Activated naive CD4-positive, alpha-beta T cell treated with anti-CD3 and anti-CD28 coated beads, Interleukin-2, amount 50 U/mL, for 16 hours (primary cell): Measurements from ENCODE around the gene ATP5F1D.
A peak's percentile ranks its signal among the peaks of the same experiment; 100 is the strongest.

Source experiments
- DNase-seq: peaks from one replicate; pipeline ENCODE4 v3.0.0-alpha.2; 2020

The ATP5F1D gene

GRCh38 chr19:1259876-1260748 is 18.6 kb downstream of the ATP5F1D start:
- DNase-seq: peak; percentile 47

GRCh38 chr19:1260749-1261537 is 19.4 kb downstream of the ATP5F1D start:
- peak; percentile 97 for DNase-seq

DNA sequence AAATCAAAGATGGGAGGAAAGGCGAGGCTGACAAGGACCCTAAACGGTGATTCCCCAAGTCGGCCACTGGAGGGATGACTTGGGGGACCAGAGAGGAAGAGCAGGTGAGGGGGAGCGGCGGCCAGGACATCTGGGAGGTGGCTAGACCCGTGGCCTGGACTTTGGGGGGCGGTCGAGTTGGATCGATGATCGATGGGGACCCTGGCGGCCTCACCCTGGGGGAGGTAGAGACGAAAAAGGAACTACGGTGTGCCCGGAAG is 19.9 kb downstream of the ATP5F1D start:
- DNase-seq: no peak

- DNase-seq: no peak
Measured at GRCh38 chr19:1261798-1262622, 20.5 kb downstream of the ATP5F1D start.

DNA sequence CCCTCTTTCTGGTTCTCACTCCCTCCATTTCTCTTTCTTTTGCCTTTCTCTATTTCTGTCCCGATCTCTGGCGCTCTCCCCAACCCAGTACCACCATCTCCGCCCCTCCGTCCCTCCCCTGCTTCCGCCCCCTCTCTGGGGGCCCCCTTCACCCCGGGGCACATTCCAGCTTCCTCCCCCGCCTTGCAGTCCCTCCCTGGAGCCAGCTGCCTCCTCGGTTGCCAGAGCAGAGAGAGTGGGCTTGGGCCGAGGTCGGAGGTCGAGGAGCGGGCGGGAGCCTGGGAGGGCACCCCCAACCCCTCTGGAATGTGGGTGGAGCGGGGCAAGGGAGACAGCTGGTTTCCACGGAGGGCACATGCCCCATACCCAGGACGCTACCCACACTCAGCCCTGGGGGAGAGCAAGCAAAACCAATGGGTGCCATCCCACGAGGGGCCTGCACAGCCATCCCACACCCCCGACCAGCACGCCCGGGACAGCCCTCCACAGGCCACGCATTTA is 21.1 kb downstream of the ATP5F1D start:
- DNase-seq: no peak

DNA sequence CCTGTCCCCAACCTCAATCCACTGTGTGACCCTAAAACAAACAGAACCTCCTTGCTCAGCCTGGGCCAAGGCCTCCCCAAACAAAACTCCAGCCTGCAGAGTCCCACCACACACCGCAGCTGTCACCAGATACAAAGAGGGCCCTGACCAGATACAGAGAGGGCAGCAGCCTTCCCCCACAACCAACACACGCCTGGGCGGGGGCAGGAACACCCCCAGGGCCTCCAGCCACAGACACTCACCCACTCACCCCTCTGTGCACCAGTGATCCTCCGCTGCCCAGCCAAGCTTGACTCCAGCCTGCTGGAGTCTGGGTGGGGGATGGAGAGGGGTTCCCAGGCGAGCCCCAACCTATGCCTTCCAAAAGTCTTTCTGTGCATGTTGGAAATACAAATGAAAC is 21.6 kb downstream of the ATP5F1D start:
- DNase-seq: no peak

- DNase-seq: no peak
Measured at GRCh38 chr19:1264801-1265614, 23.5 kb downstream of the ATP5F1D start.

DNA sequence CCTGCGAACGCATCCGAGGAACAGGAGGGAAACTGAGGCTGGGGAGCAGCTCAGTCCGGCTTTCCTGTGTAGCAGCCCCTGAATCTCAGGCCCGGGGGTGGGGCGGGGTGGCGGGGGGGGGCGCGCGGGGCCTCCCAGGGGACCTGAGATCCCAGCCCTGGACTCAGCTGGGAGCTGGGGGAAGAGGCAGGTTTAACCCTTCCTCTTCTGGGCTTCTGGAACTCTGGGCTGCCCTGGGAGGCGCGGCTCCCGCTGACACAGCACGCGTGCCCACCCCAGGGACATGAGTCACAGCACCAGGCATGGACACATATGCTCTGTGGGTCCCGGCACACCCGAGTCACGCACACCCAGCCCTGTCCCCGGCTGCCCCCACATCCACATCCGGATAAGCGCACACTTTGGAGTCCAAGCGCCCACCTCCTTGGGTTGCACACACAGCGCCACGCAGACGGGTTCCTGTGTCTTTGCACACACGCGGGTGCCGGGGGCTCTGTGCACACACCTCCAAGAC is 24.1 kb downstream of the ATP5F1D start:
- peak; percentile 44 for DNase-seq

- DNase-seq: peak; percentile 70
Measured at GRCh38 chr19:1266129-1266915, 24.8 kb downstream of the ATP5F1D start.

DNA sequence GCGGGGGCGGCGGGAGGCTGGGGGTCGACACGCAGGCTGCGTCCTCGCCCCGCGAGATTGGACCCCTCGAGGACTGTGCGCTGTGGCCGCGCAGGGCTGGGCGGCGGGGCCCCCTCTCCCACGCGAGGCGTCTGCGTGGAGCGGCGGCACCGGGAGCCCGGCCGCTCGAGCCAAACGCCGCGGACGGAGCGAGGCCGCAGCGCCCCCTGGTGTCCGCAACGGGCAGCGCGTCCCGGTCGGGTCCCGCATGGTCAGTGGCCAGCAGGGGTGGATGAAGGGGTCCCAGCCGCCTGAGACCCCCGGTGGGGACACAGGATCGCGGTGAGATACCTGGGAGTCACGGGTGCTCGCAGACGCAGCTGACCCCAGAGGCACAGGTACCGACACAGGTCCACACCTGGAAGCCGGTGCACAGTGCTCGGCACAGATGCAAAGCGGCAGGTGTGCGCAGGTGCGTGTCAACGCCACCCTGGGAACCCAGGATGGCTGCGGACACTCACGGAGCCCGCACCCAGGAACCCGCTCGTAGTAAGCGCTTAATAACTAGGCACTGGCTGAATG is 25.4 kb downstream of the ATP5F1D start:
- peak; percentile 60 for DNase-seq

DNA sequence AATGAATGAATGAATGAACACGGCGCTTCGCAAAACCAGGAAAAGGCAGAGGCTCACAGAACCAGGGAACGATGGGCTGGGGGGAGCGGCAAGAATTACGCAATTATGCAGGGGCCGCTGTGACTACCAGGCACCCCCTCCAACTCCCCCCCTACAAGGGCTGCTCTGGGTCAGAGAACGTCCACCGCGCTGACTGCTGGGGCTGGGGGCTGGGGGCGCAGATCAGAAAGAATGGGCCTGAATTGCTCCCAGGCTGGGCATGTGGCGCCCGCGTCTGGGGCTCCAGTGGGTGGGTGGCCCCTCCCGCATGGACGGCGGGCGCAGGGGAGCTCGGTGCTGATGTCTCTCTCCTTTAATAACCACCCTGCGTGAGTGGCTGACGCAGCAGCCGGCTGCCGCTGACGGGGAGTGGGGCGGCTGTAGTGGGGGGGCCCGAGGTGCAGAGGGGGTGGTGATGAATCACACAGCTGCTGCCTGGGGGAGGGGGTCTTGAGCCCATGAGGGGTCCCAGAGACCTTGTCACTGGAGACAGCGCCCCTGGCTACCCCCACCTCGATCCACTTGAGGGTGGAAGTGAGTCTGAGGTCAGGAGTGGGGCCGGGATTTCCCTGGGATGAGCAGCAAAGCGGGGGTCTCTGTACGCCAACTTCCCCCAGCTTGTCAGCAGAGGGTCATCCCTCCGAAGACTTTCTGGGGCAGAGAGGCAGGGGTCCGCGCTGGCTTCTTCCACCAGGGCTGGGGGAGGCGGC is 26.1 kb downstream of the ATP5F1D start:
- DNase-seq: peak; percentile 30

DNA sequence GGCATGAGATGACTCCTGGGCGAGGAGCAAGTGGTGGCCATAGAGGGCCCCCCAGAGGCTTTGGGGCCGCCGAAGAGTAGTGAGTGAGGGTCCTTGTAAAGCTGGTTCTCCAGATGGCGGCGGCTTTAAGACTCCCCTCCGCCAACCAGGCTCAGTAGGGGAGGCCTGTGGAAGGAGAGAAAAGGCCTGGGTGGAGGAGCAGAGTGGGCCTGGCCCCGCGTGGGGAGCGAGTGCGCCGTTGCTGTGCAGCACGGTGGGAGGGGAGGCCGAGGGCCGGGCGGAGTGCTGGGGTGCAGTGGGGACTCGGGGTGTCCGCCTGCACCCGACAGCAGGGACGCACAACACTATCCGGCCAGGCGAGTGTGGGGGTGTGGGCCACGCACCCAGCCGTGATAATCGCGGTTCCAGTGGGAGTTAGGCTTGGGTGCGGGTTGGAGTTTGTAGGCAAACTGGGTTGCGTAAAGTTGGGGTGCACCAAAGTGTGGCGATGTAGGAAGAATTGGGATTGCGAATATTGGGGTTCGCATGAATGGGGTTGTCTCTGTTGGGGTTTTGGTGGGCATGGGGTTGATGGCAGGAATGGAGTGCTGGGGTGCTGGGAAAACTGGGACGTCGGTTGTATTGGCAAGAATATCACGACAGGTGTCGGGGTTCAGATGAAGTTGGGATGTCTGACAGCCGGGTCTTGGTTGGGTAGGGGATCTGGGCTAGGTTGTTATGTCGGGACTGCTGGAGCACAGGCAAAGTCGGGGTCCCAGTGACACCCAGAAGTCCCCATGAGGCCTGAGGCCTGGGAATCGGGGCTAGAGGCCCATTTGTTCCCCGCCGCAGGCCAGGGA is 26.9 kb downstream of the ATP5F1D start:
- DNase-seq: no peak

DNA sequence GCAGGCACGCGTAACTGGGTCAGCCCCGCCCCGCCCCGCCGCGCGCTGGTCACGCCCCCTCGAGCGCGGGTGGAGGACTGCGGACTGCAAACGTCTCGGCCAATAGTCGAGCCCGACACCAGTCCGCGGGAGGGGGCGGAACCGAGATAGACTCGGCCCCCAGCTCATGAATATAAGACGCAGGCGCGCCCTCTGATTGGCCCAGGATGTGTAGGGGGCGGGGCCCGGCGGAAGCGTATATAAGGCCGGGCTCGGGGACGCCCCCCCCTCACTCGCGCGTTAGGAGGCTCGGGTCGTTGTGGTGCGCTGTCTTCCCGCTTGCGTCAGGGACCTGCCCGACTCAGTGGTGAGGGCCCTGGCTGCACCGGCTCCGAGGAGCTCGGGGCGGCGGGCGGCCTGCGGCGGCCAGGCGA is 27.5 kb downstream of the ATP5F1D start, which contains the start of gene CIRBP:
TSS of gene CIRBP (plus strand) at position 268 of the 413 bp plus-strand sequence. CDS start 1,602 bp downstream, outside the sequence.
- peak; percentile 99 for DNase-seq

GRCh38 chr19:1269478-1270212 is 28.1 kb downstream of the ATP5F1D start:
- DNase-seq: peak; percentile 86

DNA sequence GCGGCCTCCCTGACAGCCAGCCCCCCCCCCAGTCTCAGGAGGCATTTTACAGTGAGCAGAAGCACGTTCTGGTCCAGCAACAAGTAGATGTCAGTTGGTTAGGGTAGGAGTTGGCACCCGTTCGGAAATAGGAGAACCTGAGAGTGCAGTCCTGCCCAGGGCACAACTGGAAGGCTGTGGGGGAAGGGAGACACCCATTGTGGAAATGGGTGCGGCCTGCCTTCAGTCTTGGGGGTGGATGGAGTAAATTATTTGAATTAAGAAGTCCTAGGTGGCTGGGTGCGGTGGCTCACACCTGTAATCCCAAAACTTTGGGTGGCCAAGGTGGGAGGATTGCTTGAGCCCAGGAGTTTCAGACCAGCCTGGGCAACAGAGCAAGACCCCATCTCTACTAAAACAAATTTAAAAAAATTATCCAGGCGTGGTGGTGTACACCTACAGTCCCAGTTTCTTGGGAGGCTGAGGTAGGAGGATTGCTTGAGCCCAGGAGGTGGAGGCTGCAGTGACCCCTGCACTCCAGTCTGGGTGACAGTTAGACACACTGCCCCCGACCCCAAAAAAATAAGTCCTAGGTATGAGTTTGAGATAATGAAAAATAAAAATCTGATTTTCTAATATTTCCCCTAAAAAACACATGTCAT is 28.8 kb downstream of the ATP5F1D start:
- DNase-seq: peak; percentile 40

DNA sequence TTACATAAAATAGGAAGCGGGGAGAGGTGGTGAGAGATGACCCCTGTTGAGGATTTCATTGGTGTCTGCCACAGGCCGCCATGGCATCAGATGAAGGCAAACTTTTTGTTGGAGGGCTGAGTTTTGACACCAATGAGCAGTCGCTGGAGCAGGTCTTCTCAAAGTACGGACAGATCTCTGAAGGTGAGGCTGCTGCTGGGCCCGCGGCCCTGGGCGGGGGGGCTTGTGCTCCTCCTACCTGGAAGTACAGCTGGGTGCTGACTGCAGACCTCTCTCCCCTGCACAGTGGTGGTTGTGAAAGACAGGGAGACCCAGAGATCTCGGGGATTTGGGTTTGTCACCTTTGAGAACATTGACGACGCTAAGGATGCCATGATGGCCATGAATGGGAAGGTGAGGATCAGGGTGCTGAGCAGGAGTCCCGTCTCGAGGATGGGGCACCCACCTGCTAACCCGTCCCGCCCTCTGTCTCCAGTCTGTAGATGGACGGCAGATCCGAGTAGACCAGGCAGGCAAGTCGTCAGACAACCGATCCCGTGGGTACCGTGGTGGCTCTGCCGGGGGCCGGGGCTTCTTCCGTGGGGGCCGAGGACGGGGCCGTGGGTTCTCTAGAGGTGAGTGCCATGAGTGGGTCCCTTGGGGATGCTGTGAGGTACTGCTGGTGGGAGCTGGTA is 29.4 kb downstream of the ATP5F1D start:
- no peak for DNase-seq
